NCI-H345 (cell line): ENCODE data around the gene FBN1.

Experiments used
- DNase-seq: peaks from one replicate; lab custom pipeline; 2025; lab: John Stamatoyannopoulos, UW

Gene FBN1

DNA sequence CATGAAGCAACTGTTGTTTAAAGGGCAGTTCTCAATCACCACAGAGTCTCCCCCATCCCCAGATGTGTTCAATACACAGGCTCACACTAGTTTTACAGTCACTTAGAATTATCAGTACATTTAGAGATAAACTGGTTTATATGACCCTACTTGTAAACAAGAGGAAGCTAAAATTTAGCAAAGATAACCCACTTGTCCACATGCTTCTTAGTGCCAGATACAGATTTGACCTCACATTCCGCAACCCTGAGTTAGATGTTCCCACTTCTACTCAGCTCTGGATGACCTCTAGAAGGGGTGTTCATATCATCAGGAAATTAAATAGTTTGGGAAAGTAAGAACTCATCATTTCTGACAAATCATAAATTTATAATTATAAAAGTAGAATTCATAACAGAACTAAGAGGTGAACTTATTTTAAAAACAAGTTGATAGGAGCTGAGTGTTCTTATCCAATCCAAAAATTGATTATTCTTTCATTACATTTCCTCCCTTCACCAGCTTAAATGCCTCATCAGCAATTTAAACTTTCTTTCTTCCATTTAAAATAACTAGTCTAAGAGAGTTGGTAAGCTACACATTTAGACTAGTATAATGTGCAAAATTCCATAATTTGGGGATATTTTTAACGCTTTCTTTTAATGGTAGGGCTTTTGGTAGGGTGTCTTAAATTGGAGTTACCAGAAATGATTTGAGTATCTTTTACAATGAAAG, 131.2 kb downstream of the FBN1 start:
- DNase-seq, result no peak

DNA sequence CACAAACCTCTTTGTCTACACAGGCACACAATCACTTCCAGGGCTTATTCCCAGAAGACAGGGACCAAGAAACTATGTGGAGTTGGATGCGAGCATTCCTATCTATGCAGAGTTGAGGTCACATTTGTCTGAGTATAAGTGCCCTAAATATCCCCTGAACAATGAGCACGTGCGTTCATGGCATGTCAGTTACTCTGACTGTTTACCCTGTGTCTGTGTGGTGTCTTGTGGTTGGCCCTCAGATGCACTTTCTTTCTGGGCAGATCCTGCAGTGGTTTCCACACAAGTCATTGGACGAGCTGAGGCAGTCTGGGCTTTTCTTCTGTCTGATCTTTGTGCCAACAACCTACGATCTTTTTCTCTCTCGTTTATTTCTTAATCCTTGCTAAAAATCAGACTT, 134.5 kb downstream of the FBN1 start:
- no peak for DNase-seq

DNA sequence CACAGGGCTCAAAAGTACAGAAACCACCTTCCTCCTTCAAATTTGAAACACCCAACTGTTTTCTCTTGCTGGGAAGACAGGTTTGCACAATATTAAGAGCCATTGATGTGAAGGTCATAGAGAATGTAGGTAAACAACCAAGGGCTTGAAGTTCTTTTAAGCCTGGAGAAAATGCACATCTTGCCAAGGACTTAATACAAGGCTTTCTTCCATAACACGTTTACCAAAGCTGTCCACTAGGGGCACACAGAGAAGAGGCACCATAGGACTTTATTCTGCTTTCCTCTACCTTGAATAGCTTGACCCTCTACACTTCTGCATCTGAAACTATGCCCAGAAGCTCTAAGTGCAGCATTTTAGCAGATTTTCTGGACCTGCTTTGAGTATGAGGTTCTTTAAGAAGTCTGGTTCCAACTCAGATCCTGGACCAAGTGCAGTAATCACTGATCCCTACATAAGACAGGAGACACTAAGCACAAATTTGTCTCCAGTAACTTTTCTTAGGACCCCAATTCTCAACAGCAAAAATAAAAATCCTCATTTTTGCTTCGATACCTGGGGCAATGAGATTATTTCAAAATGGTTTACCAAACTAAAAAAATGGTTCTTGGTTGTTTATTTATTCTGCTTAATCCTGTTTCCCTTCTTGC, 138.0 kb downstream of the FBN1 start:
- DNase-seq, result no peak

DNA sequence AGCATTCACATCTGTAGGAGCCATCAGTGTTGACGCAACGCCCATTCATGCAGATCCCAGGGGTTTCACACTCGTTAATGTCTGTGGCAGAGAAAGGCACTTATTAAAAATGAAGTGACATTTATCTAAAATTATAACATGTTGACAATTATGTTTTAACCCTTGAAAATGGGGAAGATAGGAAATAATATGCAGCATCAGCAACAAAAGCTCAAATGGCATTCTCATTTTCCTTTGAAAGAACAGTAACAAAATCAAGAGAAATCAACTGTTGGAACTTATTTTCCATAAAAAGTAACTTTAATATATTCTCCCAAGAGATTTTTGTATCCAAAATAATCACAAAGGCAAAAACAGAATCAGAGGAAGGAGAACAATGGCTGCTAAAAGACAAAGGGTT, 140.4 kb downstream of the FBN1 start:
- DNase-seq, result no peak

DNA sequence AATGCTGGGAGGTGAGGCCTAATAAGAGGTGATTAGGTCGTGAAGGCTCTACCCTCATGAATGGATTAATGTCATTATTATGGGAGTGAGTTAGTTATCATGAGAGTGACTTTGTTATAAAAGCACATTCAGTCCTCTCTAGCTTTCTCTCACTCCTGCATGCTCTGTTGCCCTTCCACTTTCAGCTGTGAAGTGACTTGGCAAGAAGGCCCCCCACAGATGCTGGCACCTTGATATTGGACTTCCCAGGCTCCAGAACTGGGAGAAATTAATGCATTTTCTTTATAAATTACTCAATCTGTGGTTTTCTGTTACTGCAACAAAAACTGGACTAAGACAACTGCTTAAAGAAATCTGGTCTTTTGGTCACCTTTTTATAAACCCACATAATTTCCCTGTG, 144.3 kb downstream of the FBN1 start:
- no peak for DNase-seq

DNA sequence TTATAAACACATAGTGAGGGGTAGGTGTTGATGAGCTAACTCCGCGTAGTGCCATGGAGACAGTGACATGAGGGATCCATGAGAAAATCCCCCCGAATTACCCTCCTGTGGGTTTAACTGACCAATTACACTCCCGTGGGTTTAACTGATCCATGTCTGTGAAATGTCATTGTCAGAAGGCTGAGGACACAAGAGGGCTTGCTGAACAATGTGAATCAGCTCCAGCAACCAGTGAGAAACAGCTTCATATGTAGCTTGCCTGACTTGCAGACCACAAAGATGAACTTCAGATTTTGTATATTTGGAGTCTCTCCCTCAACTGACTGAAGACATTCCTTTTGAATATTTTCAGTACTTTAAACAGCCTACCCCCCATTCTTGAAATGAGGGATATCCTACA, 144.9 kb downstream of the FBN1 start:
- DNase-seq, result no peak

DNA sequence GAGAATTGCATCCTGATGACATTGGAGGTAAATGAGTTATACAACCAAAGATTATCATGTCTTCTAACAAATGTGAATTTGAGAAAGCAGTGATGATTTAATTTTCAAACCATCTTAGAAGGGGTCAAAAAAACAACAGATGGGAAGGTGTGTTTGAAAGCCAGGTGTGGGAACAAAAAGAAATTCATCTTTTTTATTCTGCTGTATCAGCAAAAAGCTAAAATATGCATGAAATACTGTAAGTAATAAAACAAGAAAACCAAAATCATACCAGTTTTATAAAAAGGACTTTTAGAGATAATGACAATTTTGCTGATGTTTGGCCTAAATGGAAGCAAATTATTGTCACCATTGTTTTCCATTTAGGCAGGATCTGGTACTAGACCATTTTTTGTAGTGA, 145.5 kb downstream of the FBN1 start:
- DNase-seq, result no peak

DNA sequence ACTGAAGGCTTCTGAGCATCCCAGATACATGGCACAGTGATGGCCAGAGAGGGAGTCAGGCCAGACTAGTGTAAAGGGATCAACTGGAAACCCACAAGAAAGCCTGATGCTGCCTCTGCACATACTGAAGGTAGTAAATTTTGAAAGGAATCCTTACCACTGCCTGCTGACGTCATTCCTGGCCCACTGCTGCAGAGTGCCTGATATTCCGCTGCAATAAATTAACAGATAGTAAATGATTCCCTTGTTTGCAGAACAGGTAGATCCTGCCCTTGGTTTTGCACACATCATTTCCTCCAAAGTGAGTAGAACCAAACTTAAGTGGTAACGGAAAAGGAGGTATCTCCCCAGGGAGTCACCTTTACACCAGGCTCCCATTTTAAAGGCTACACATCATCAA, 146.7 kb downstream of the FBN1 start:
- no peak for DNase-seq

DNA sequence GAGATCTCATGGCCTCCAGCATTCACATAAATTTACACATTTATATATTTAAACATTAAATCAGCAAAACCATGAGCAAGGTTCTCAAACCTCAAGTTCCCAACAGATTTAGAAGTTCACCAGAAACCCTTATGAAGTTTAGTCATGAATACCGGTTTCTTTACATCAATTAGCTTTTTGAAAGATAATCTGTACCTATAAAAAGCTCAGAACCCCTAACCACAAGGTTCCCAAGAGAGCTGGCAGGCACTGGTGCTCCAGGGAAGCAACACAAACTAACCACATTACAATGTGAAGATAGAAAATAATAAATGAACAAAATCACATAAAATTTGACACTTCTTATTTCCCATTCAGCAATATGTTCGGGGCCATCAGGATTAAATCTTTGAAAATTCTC, 150.9 kb downstream of the FBN1 start:
- no peak for DNase-seq

DNA sequence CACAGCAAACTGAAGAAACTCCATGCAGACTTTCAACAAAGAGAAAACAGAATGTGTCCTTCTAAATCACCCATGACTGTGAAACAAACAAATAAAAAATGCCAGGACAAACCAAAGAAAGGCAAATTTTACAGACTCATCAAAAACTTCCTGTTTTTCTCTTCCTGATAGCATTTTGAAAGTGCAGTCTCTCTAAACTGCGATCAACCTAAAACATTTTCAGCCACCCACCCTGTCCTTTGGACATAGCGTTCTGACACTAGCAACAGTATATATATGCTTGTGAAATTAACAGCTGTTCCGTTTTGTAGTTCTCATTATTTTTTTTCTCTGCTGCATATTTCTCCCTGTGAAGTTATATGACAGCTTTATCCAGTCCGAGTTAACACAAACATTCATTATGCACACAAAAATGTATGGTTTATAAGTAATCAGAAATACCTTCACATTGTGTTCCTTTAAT, 151.7 kb downstream of the FBN1 start:
- DNase-seq, result no peak

DNA sequence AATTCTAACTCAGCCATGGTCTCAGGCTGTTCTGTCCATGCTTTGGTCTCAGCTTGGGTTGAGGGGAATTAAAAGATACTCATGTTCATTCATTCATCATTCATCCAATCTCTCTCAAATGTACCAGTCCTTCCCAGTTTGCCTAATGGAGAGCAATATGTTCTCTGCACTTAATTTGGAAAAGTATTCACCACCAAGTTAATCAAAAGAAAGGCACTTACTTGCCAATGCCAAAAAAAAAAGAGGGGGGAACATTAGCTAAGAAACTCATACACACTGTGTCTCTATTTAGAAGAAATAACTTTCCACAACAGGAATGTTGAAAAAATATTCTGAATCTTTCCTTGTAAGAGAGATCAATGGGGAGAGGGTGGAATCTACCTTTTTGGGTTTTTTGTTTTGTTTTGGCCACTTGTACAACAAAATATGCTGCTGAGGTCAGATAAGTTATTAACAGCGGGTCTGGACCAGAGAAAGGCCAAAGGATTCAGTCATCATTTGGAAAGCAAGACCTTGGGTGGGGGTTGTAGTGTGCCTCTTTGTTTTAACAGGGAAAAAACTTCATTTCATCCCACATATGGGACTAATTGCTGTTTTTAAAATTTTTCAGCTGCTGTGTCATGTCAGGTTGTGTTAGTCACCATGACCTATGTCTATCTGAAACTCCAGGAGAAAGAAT, 152.3 kb downstream of the FBN1 start:
- no peak for DNase-seq

DNA sequence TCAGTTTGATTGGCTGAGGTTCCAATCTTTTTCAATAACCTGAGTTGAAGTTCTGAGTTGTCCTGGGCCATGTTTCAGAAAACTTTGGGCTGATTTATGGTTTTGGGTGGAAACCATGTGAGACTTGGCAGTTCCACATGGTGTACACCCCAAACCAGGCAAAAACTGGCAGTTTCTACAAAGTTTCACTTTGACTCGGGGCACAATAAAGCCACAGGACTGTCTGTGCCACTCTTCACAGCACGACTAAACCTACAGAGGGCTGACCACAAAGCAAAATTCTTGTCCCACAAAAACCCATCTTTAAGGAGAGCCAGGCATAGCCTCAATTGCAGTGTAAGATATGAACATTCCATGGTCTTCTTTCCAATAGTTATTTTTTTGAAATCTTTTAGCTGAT, 159.3 kb downstream of the FBN1 start:
- DNase-seq, result no peak

DNA sequence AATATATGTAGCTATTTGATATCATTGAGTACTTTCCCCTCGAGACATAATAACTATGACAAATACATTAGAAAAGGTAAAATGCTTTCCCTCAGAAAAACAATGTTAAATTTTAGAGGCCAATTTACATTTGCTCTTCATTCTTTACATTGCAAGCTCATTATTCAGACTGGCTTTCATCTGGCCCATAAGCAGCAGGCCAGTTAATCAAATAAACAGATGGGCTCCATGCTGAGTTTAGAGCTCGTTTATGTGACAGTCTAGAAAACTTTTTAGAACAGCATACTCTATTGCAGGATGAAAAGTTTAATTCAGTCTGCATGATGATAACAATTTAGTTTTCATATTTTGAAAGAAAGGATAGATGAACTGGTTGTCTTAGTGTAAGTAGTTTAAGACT, 163.7 kb downstream of the FBN1 start:
- no peak for DNase-seq

DNA sequence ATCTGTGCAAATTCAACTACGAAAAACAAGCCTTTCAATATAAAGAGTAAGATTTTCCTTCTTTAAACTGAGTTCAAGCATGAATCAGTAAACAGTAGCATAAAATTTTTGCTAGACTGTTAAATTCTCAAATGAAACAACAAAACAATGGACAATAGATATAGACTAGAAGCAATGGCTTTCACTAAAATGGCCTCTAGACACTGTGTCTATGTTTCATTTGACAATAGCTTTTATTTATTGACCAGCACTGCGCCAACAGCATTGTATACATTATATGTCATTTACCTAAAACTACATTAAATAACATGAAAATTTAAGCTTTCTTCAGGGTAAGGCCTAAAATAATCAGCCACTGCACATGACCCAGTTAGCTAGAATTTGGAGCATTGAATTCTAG, 165.8 kb downstream of the FBN1 start:
- no peak for DNase-seq

DNA sequence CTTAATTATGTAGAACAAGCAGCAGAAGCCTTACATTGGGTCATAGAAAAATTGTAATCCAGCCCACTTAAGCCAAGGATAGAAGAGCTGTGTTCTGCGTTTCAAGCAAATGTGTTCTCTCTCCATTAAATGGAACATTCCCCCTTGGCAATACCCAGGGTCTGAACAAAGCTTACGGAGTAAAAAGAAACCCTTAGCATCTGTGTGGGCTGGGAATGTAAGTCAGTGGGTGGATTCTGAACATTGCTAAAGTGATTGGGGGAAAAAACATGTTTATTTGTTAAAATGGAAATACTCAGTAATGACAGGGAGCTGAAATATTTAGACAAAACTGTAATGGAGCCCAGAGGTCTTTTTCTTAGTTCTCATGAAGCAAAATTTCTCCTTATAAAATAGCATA, 166.9 kb downstream of the FBN1 start:
- no peak for DNase-seq

DNA sequence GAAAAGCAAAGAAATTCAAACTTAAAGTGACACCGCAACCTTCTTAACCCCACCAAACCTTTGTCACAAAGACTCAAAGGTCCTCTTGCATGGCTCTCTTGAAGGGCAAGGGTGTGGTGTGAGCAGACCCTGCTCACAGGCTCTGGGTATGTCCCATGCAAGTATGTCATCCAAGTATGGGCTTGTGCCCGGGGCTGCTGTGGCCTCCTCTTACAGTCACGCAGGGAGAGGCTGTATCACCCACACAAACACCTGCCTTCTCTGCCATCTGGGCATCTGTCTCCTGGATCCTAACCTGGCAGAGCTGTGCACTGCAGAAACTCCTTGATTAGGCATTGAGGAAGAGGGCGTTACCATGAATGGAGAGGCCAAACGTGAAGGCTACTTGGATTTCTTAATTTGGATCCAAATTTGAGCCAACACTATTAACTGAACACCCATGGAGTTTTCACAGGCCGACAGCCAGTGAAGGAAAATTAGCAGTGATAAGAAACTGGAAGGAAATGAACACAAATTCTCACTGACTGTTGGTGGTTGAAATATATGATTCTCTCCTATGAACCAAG, 167.6 kb downstream of the FBN1 start:
- DNase-seq, result no peak

DNA sequence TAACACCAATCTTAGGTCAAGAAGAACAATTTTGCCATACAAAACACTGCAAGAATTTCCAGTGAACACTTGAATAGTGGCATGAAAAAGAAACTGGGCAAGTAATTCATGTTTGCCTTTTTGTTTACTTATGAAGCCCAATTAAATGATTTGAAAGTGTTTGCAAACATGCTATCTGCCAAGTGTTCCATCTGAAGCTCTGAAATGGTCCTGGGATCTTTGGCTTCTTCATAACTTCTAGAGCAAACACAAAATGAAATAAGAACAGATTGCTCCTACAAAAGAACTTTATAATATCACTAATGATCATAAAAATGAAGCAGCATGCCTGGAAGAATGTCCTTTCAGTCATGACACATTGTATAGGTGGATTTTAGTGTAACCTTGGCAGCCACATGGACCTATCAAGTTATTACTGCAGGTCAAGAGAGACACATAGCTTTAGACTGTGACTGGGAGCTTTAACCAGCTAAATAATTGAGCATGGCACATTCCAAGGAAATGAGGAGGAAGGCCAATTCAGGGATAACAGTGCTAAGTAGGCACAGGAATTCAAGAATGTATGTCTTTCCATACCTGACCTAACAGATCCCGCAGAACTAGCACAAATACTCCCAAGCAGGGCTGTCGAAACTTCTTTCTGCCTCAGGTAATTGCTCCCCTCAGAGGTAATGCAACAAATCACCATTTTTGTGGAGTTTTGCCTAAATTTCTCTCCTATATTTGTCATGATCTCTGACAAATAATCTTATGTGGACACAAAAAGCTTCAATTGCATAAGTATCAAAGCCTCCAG, 169.7 kb downstream of the FBN1 start:
- no peak for DNase-seq

DNA sequence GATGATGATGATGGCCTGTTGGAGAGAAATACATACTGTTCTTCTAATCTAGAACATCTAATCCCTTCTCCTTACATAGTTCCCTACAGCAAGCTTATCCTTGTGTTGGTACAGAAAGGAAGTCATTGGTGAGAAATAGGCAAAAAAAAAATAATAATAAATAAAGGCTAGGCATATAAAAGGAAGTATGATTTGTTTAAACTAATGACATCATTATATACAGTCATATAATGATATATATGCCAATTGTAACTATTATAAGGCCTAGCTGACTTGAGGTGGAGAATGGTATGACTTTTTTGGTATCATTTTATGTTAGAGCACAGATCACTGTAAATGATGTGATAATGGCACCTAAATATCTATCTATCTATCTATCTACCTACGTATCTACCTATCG, 171.8 kb downstream of the FBN1 start:
- DNase-seq, result no peak

DNA sequence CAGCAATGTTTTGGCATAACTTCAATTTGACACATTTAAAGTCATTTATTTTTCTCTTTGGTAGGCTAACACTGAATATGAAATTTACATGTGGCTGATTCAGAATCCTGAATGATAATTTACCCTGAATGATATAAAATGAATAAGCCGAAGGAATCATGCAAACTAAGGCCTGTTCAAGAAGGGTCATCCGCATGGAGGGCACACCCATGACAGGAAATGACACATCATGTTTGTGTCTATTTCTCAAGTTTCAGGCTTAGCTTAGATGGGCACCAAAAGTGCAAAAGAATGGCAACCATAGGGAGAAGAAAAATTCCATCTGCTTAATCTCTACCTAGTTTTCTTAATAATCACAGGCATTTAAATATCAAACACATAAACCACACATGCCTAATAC, 172.8 kb downstream of the FBN1 start:
- no peak for DNase-seq

DNA sequence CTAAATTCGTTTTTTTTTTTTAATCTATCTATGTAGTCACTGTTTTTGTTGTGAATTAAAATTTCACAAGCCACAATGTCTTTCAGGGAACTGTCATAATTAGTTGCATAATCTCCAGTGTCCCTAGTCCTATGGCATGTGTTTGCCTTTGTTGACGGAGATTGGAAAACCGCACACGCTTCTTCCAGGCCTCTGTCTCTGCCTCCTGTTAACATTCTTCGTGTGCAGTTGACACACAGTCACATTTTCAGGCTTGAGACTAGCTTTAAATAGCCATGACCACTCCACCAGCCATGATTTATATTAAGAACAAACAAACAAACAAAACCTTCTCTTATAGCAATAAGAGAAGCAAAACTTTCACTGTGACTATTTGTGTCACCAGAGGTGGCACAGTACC, 174.4 kb downstream of the FBN1 start:
- no peak for DNase-seq

DNA sequence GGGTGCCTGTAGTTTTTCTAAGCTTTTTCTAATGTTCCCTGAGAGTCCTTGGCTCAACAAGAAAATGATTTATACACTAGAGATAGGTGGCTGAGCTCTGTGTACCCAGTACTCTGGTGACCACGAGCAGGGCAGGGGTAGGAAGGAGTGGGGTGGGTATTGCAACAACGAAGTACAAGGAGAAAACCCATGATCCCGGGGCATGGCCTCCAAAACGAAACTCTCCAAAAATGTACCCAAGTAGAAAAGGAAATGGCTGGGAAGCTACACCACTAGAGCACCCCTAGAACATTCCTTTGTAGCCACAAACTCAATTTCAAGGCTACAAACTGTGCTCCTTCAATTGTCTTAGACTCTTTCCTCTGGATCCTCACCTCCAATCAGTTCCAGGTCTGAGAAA, 175.4 kb downstream of the FBN1 start:
- no peak for DNase-seq

DNA sequence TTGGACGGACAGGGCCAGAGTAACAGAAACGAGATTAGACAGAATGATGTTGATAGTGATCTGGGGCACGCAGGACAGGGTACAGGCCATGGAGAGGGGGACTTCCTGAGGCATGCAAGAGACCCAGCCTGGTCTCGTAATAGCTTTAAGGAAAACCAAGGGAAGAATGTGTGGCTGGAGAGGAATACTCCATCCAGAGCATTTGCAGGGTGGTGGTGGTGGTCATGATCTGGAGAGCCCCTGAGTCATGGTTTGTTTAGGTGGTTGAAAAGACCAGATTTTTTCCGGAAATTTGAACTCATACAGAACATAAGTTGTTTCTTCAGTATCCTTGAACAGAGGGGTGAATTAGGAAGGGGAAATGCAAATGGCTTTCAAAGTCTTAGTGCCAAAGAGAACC, 175.8 kb downstream of the FBN1 start:
- DNase-seq, result no peak
